NCI-H748 treated with DMSO at 0.1 percent for 48 hours (cell line): ENCODE measurements around the gene ASCC3.

Experiments used
- DNase-seq: peaks from one replicate; lab custom pipeline; 2025; lab: John Stamatoyannopoulos, UW

Gene ASCC3

GRCh38 chr6:100724696-100725095 is 156.4 kb downstream of the ASCC3 start:
- DNase-seq: no peak

- DNase-seq: no peak
Observed at GRCh38 chr6:100724222-100724621, 156.9 kb downstream of the ASCC3 start.

- no peak for DNase-seq
Observed at GRCh38 chr6:100721256-100721655, 159.9 kb downstream of the ASCC3 start.

DNA sequence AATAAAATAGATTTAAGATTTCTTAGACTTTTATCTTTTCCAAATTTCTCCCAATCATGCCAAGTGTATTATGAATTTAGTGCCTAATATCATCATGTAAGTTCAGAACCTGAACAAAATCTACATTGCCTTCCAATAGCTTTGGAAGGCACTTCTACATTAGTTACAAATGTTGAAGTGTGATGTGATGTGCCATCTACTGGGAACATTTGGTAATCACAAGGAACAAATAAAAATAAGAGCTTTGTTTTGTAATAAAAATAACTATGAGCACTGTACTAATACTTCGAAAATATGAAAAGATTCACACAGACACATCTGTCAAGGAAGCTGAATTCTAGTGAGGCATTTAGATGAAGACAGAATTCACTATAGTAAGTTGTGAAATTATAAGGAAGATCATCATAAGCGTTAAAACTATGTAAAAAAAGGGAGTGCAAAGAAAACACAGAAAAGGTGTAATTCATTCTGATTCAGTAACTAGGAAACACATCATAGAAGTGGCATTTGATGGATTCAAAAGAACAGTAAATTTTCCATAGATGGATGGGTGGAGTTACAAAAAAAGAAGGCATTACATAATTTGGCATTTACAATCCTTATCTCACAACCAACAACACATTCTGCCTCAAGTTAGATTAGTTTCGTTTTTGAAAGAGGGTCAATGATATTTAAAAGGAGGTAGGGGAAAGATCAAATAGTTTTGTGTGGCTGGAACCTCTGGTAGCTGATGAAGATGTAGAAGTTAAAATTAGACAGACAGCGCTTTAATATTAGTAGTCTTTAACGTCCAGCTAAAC is 161.0 kb downstream of the ASCC3 start:
- DNase-seq: peak; percentile 27

DNA sequence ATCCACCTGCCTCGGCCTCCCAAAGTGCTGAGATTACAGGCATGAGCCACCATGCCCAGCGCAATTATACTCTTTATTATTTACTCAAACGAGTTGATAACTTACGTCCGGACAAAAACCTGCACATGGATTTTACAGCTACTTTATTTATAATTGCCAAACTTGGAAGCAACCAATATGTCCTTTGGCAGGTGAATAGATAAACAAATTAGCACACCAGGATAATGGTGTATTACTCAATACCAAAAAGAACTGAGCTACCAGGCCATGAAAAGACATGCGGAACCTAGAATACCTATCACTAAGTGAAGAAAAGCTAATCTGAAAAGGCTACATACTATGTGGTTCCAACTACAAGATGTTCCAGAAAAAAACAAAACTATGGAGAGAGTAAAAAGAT is 168.1 kb downstream of the ASCC3 start:
- DNase-seq: no peak

DNA sequence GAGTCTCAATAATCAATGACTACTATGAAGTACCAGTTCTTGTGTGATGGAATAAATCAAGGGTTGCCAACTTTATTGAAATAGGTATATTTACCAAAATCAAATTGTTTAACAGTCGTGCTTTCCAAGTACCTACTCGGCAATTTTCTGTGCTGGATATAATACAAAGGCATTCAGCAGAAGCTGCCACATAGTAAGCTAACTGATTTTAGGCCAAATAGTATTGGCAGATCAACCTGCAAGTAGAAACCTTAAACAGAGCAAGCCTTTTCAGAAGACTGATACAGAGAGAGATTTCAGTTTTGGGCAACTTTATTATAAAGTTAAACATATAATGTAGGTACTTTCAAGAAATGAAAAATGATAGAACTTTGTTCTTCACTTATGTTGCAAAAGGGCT is 174.6 kb downstream of the ASCC3 start:
- DNase-seq: no peak

GRCh38 chr6:100704961-100705360 is 176.2 kb downstream of the ASCC3 start:
- DNase-seq: no peak

DNA sequence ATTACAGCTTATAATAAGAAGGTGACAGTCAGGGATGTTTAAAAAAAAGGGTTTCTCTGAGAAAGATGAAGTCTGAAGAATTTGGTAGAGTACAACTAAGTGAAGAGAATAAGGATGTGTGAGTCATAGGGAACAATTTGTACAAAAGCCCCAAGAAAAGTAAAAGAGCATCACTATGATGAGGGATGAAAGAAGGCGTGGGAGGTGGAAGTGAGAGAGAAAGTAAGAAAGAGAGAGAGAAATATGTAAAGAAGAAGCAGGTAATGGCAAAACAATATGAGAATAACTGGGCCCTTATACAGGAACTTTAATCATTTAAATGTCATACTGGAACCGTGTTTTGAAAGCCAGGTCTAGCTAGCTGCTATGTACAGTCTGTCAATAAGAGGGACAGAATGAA is 179.4 kb downstream of the ASCC3 start:
- DNase-seq: no peak

DNA sequence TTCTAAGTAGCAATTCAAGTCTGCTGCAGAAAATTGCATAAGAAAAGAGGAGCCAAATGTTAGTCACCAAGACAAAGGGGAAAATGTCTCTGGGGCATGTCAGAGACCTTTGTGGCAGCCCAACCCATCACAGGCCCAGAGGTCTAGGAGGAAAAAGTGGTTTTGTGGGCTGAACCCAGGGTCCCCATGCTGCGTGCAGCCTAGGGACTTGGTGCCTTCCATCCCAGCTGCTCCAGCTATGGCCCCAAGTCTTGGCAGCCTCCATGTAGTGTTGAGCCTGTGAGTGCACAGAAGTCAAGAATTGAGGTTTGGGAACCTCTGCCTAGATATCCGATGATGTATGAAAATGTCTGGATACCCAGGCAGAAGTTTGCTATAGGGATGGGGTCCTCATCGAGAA is 181.1 kb downstream of the ASCC3 start:
- no peak for DNase-seq

DNA sequence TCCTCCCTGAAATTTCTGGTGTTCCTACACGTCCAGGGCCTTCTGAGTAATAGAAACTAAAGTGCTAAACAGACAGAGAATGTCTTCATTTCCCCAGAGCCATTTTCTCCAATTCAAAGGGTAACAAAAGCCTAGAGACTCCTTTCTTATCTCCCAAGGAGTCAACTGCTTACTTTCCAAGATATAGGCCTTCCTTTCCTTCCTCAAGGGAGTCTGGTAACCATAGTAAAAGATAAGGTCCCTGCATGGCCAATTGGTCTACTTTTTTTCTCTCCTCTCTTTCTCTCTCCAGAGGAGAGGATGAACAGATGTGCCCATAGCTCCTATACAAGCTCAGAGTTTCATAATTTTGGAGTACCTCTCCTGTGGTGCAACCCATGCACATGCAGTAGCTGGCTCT is 185.7 kb downstream of the ASCC3 start:
- DNase-seq: no peak

DNA sequence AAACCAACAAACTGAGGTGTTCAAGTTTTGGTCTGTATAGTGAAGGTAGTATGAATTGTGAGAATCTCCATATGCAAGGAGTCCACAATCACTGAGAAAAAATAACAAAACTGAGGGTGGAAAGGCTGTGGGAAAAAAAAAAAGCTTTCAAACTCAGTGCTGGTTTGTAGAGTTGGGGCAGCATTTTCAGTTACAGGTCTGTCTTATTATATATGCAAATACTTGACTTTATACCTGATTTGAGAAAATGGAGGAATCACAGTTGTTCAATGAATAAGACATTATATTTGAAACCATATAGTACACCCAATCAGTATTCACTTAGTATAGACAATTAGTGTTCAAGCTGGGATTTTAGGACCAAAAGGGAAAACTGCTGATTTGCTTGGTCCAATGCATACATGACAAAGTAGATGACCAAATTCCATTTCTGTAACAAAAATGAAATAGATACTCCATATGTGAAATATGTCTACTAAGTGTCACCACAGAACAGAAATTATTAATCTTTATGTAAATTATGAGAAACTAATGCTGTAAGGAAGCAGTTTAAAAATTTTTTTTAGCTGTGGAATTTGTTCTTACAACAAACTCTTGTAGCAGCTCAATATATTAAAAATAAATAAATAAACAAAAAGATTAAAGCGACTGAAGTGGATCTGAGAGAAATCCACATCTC is 187.7 kb downstream of the ASCC3 start:
- DNase-seq: no peak

DNA sequence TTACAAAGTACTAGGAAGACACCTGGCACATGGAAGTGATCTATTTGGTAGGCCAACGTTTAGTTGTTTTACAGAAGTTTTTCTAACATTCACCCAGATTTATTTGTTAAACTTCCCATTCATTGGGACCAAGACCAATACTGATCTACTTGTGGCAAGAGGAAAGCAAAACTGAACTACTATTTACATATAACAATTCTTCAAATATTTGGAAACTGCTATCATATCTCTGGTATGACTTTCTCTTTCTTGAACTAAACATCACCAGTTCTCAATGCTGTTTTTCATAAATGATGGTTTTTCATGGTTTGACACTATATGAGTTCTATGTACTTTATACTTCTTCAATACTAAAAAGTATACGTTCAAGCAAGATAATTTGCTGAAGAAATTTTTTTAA is 189.2 kb downstream of the ASCC3 start:
- no peak for DNase-seq

DNA sequence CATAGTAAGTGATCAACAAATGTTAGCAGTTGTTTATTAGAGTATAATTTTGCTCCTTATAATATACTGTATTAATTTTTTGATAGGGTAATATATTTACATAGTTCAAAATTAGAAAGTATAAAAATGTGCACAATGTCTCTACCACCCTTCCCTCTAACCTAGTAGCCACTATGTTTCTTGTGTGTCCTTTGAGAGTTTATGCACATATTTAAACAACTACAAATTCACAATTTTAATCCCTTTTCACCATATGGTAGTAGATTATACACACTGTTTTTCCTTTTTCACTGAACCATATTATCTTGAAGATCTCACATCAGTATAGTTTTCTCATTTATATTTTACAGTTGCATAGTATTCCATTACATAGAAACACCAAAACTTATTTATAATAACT is 194.9 kb downstream of the ASCC3 start:
- no peak for DNase-seq

GRCh38 chr6:100685747-100686146 is 195.4 kb downstream of the ASCC3 start:
- DNase-seq: no peak

DNA sequence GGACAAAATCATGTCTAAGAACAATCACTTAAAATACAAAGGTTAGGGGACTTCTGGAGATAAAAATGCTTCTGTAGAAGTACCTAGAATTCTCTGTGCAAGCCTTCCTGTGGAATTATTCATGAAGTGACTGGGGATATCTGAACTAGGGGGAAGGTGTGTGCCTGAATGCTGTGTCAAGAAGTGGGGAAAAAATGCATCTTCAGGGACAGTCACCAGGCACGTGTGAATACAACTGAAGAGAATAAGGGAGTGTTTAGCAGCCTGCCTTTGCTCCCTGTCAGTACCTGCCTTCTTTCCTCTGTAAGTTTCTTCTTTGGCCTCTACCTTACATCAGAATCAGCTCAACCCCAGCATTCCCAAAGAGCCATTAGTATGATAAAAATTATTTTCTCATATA is 201.0 kb downstream of the ASCC3 start:
- DNase-seq: no peak

DNA sequence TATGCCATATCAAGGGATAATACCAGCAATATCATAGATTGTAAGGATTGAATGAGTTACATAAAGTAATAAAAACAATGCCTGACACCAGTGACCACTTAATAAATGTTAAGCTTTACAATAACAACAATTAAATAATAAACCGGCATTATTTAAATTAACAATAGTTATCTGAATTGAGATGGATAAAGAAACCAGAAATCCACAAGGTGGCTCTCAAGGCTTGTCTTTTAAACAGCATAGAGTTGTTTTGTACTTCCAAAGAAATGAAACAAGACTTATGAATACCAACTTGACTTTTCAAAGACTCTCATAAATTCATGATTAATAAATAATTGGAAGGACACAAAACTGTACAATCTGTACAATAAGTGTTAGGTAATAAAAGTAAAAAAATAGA is 203.1 kb downstream of the ASCC3 start:
- no peak for DNase-seq

DNA sequence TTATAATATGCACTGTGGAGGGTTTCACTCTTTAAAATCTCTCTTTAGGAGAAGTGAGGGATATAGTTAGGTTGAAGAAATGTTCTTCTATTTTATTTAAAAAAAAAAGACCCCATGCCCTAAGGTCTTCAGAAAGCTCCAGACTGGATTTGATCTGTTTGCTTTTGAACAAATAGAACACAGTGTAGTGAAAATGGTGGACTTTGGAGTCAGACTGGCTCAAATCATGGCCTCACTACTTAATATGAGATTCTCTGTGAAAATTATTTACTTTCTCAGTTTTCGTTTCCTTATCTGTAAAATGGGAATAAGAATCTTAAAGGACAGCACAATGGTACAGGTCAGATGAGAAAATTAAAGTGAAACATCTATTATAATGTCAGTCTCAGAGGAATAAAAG is 203.9 kb downstream of the ASCC3 start:
- DNase-seq: no peak

- DNase-seq: no peak
Observed at GRCh38 chr6:100673641-100674040, 207.5 kb downstream of the ASCC3 start.

DNA sequence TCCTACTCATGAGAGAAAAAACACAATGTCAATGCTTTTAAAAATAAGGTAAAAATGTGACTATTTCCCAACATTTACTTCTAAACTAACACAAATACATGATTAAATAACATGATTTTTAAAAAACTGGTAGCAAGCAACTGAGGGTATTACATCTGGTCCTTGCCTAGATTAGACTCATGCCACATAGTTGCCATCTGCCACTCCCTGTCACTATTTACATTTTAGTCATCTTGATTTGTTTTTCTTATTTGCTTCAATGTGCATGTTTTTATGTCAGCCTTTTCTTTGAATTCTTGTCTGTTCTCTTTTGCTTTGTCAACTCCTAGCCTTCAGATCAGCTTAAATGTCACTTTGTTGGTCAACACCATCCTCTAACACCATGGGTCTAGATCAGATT is 209.4 kb downstream of the ASCC3 start:
- DNase-seq: no peak

- DNase-seq: no peak
Observed at GRCh38 chr6:100670056-100670455, 211.1 kb downstream of the ASCC3 start.

GRCh38 chr6:100665041-100665380 is 216.1 kb downstream of the ASCC3 start:
- DNase-seq: no peak

GRCh38 chr6:100664274-100665040 is 216.7 kb downstream of the ASCC3 start:
- DNase-seq: peak; percentile 69

- DNase-seq: no peak
Observed at GRCh38 chr6:100663219-100663863, 217.8 kb downstream of the ASCC3 start.
